Measurements from ENCODE around the gene COL8A2. TPM values are rescaled to one million over a fixed set of nuclear protein-coding genes. Genes with fewer than 3 reads are reported as not detected.
A peak's percentile ranks its signal among the peaks of the same experiment; 100 is the strongest.

COL8A2 gene
- total RNA-seq, 1 experiment from 2014 or later, result 2.3 TPM

- H3K27ac Mint-ChIP-seq, result no peak overlapping the region
- POLR2A ChIA-PET, result no interaction called here
- no peaks in the 10 kb centered on the region for H3K27me3 Mint-ChIP-seq (ENCODE audit: low read depth)
- no peak overlapping the region for H3K4me3 Mint-ChIP-seq
- CTCF ChIA-PET, result interaction anchor here (0.6 to 4.7 kb wide), 2 partner anchors 25 to 35 kb away, joined by 3 to 71 read pairs; no protein-coding TSS in a partner anchor
- H3K9me3 Mint-ChIP-seq, result no peaks in the 10 kb centered on the region
- no peak for DNase-seq (ENCODE audit: low spot score)
- no peak for TF ChIP-seq FOXP1 (CRISPR knock-in tag; IDR thresholded peaks at IDR 0.05; ENCODE audit: borderline replicate concordance)
- TF ChIP-seq, protein P1, sequence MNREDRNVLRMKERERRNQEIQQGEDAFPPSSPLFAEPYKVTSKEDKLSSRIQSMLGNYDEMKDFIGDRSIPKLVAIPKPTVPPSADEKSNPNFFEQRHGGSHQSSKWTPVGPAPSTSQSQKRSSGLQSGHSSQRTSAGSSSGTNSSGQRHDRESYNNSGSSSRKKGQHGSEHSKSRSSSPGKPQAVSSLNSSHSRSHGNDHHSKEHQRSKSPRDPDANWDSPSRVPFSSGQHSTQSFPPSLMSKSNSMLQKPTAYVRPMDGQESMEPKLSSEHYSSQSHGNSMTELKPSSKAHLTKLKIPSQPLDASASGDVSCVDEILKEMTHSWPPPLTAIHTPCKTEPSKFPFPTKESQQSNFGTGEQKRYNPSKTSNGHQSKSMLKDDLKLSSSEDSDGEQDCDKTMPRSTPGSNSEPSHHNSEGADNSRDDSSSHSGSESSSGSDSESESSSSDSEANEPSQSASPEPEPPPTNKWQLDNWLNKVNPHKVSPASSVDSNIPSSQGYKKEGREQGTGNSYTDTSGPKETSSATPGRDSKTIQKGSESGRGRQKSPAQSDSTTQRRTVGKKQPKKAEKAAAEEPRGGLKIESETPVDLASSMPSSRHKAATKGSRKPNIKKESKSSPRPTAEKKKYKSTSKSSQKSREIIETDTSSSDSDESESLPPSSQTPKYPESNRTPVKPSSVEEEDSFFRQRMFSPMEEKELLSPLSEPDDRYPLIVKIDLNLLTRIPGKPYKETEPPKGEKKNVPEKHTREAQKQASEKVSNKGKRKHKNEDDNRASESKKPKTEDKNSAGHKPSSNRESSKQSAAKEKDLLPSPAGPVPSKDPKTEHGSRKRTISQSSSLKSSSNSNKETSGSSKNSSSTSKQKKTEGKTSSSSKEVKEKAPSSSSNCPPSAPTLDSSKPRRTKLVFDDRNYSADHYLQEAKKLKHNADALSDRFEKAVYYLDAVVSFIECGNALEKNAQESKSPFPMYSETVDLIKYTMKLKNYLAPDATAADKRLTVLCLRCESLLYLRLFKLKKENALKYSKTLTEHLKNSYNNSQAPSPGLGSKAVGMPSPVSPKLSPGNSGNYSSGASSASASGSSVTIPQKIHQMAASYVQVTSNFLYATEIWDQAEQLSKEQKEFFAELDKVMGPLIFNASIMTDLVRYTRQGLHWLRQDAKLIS (CRISPR knock-in tag; IDR thresholded peaks at IDR 0.05; ENCODE audit: borderline replicate concordance), result no peak
- TF ChIP-seq PRDM15 (CRISPR knock-in tag; IDR thresholded peaks at IDR 0.05), result no peak
- no peak for ATAC-seq
- H3K36me3 Mint-ChIP-seq, result no peaks in the 10 kb centered on the region
- peaks cover 27% of the 10 kb centered on the region for H3K4me1 Mint-ChIP-seq
These were observed 38.4 kb upstream of the COL8A2 start for GRCh38 chr1:36163426-36163825.

DNA sequence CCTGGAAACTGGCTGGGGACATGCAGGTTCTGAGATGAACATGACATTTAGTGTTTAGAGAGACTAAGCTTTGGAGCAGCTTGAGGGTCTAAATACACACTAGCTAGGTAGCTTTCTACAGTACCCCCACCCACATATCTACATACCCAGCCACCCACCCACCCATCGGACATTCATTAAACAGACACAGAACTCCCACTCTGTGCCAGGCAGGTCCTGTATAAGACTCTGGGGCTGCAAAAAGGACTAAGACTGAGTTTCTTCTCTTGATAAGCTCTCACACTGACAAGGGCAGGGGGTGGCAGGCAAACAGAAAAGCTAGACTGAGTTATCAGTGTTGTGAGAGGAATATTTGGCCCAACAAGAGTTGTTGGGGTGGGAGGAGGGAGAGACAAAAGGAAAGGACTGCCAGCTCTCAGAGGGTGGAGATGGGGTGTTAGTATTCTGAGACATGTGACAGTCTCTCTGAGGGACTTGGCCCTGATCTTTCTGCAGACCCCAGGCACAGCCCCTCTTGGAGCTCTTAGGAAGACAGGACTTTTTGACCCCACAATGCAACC lies 37.7 kb upstream of the COL8A2 start:
- ChIA-PET CTCF (interaction anchor here (0.7 to 4.7 kb wide), 5 partner anchors 12 to 180 kb away, joined by 3 to 74 read pairs (median 16); partner anchors contain the start of gene TRAPPC3), POLR2A (no interaction called here)
- no peaks in the 10 kb centered on the region for H3K36me3 Mint-ChIP-seq
- no peaks in the 10 kb centered on the region for H3K9me3 Mint-ChIP-seq
- H3K4me1 Mint-ChIP-seq, result peaks cover 34% of the 10 kb centered on the region
- H3K4me3 Mint-ChIP-seq, result no peak overlapping the region
- ATAC-seq (no peak), DNase-seq (ENCODE audit: low spot score) (no peak)
- TF ChIP-seq ZNF425 (CRISPR knock-in tag; conservative IDR thresholded peaks at IDR 0.05) (no peak), ZNF317 (CRISPR knock-in tag; IDR thresholded peaks at IDR 0.05; ENCODE audit: borderline replicate concordance, low read depth) (no peak)
- 0 out of 2 replicates have a peak overlapping the region, but pooled peaks have one; percentile 88 for H3K27ac Mint-ChIP-seq
- no peaks in the 10 kb centered on the region for H3K27me3 Mint-ChIP-seq (ENCODE audit: low read depth)

GRCh38 chr1:36161641-36162531 lies 36.9 kb upstream of the COL8A2 start:
- Mint-ChIP-seq H3K36me3 (no peaks in the 10 kb centered on the region), H3K27me3 (ENCODE audit: low read depth) (no peaks in the 10 kb centered on the region), H3K4me3 (peak overlapping the region; percentile 67), H3K27ac (peak overlapping the region; percentile 88), H3K9me3 (no peaks in the 10 kb centered on the region), H3K4me1 (peaks cover 41% of the 10 kb centered on the region)
- POLR2A ChIA-PET, result interaction anchor here (0.7 to 3.0 kb wide), 3 partner anchors 12 to 26 kb away, joined by 3 to 19 read pairs (median 5); partner anchors contain the start of gene TRAPPC3
- CTCF ChIA-PET, result interaction anchor here (0.6 to 4.7 kb wide), 13 partner anchors 8 to 181 kb away, joined by 3 to 74 read pairs (median 12); partner anchors contain the start of genes THRAP3 and TRAPPC3
- no peak for TF ChIP-seq ZNF219 (CRISPR knock-in tag; IDR thresholded peaks at IDR 0.05; ENCODE audit: borderline replicate concordance)
- no peak for TF ChIP-seq NFE2L1 (CRISPR knock-in tag; IDR thresholded peaks at IDR 0.05)
- TF ChIP-seq, protein P2, sequence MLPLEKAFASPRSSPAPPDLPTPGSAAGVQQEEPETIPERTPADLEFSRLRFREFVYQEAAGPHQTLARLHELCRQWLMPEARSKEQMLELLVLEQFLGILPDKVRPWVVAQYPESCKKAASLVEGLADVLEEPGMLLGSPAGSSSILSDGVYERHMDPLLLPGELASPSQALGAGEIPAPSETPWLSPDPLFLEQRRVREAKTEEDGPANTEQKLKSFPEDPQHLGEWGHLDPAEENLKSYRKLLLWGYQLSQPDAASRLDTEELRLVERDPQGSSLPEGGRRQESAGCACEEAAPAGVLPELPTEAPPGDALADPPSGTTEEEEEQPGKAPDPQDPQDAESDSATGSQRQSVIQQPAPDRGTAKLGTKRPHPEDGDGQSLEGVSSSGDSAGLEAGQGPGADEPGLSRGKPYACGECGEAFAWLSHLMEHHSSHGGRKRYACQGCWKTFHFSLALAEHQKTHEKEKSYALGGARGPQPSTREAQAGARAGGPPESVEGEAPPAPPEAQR (CRISPR knock-in tag; IDR thresholded peaks at IDR 0.05), result no peak
- no peak for TF ChIP-seq NFATC4 (CRISPR knock-in tag; IDR thresholded peaks at IDR 0.05)
- TF ChIP-seq JUN (CRISPR knock-in tag; IDR thresholded peaks at IDR 0.05), result no peak
- no peak for TF ChIP-seq NFYB (CRISPR knock-in tag; conservative IDR thresholded peaks at IDR 0.05; ENCODE audit: low read depth)
- TF ChIP-seq NR2C2 (CRISPR knock-in tag; IDR thresholded peaks at IDR 0.05), result no peak
- no peak for TF ChIP-seq ZMAT4 (CRISPR knock-in tag; IDR thresholded peaks at IDR 0.05)
- ATAC-seq (peak; percentile 10; the same call in 1 of the 2 replicates), DNase-seq (ENCODE audit: low spot score) (no peak)
